ENCODE measurements around the gene MAP1B. TPM values are rescaled to one million over a fixed set of nuclear protein-coding genes. Genes with fewer than 3 reads are reported as not detected.
A peak's percentile ranks its signal among the peaks of the same experiment; 100 is the strongest.

The MAP1B gene
- total and polyA plus RNA-seq, 9 of the 15 experiments (the other 6 are each of a cell fraction or from before 2014, with no cell fraction given): 5.2 to 66.1 (median 17.3) TPM

- no peak overlapping the region for H3K4me3 ChIP-seq
- intact Hi-C loops (cut with micrococcal nuclease) (no loop called here), in situ Hi-C loops (cut with MboI) (no loop called here)
- ATAC-seq (peak; percentile 33; the same call in 1 of the 3 replicates), DNase-seq (ENCODE audit: extremely low read depth in 1 of 4, low spot score in 3 of 4) (no peak), FAIRE-seq (no peak)
- H3K4me1 ChIP-seq (replicated peaks in 1 of 2; ENCODE audit: control insufficient read depth in 2 of 2, insufficient read depth in 2 of 2, low read length in 2 of 2): no peaks in the 10 kb centered on the region
- no peak overlapping the region for H3K27ac ChIP-seq (ENCODE audit: extremely low read depth, low read depth, low read length)
- POLR2A ChIA-PET: interaction anchor here (1.9 kb wide), 1 partner anchor 14 kb away, joined by 5 read pairs; no protein-coding TSS in a partner anchor
- no peaks in the 10 kb centered on the region for H4K20me1 ChIP-seq (replicated peaks; ENCODE audit: control insufficient read depth, insufficient read depth, low read length)
- 88% methylated on average over 2 of the region's 2 CpGs for WGBS (ENCODE audit: insufficient coverage, low coverage, missing lambda C conversion rate)
- H3K9ac ChIP-seq (ENCODE audit: insufficient read depth in 1 of 2, low read depth in 2 of 2, low read length in 2 of 2): no peak overlapping the region
- no peaks in the 10 kb centered on the region for H3K79me2 ChIP-seq (ENCODE audit: control insufficient read depth, insufficient read depth, low read length)
- H3K27me3 ChIP-seq (ENCODE audit: control insufficient read depth in 2 of 2, insufficient read depth in 2 of 2, low read length in 2 of 2): no peaks in the 10 kb centered on the region
- TF ChIP-seq ZNF239 (CRISPR knock-in tag; IDR thresholded peaks at IDR 0.05) (no peak), SP2 (IDR thresholded peaks at IDR 0.05; ENCODE audit: extremely low read depth, low read depth, low read length, poor library complexity, severe bottlenecking) (no peak), JUNB (CRISPR knock-in tag; conservative IDR thresholded peaks at IDR 0.05) (no peak), ELF2 (CRISPR knock-in tag; IDR thresholded peaks at IDR 0.05) (no peak), TAF15 (IDR thresholded peaks at IDR 0.05; ENCODE audit: low read depth, low read length) (no peak), ZEB2 (IDR thresholded peaks at IDR 0.05) (no peak), ZBTB12 (CRISPR knock-in tag; IDR thresholded peaks at IDR 0.05) (no peak), SUPT5H (IDR thresholded peaks at IDR 0.05) (no peak), ELF4 (CRISPR knock-in tag; IDR thresholded peaks at IDR 0.05) (no peak), PKNOX1 (IDR thresholded peaks at IDR 0.05) (no peak), MAFF (IDR thresholded peaks at IDR 0.05; ENCODE audit: low read length) (no peak), ZSCAN32 (CRISPR knock-in tag; IDR thresholded peaks at IDR 0.05) (no peak), SRSF3 (IDR thresholded peaks at IDR 0.05; ENCODE audit: insufficient read depth, low read length) (no peak), FOXJ2 (tag; IDR thresholded peaks at IDR 0.05) (no peak), THAP7 (CRISPR knock-in tag; IDR thresholded peaks at IDR 0.05) (no peak)
- TF ChIP-seq, protein P1, sequence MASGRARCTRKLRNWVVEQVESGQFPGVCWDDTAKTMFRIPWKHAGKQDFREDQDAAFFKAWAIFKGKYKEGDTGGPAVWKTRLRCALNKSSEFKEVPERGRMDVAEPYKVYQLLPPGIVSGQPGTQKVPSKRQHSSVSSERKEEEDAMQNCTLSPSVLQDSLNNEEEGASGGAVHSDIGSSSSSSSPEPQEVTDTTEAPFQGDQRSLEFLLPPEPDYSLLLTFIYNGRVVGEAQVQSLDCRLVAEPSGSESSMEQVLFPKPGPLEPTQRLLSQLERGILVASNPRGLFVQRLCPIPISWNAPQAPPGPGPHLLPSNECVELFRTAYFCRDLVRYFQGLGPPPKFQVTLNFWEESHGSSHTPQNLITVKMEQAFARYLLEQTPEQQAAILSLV (tag; IDR thresholded peaks at IDR 0.05): no peak
- TF ChIP-seq, protein P2, sequence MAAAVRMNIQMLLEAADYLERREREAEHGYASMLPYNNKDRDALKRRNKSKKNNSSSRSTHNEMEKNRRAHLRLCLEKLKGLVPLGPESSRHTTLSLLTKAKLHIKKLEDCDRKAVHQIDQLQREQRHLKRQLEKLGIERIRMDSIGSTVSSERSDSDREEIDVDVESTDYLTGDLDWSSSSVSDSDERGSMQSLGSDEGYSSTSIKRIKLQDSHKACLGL (CRISPR knock-in tag; IDR thresholded peaks at IDR 0.05; ENCODE audit: borderline replicate concordance, poor library complexity, severe bottlenecking): no peak
- H2AFZ ChIP-seq (ENCODE audit: low read depth, low read length): no peak overlapping the region
- H3K9me3 ChIP-seq (replicated peaks; ENCODE audit: control insufficient read depth, insufficient read depth, low read depth, low read length): no peaks in the 10 kb centered on the region
- BruUV-seq (replicated peaks): no TSS peak
- CTCF ChIA-PET (ENCODE audit: low intra/inter-chr PET ratio): interaction anchor here (0.6 kb wide), 1 partner anchor 70 kb away, joined by 3 read pairs; no protein-coding TSS in a partner anchor
- no peaks in the 10 kb centered on the region for H3K9me1 ChIP-seq (ENCODE audit: control insufficient read depth, insufficient read depth, low read length)
- H3K36me3 ChIP-seq (ENCODE audit: control insufficient read depth, insufficient read depth, low read length): peaks cover 4% of the 10 kb centered on the region; the same call in 1 of the 3 replicates
- H3K4me2 ChIP-seq (ENCODE audit: insufficient read depth, low read length): no peak overlapping the region
These were observed 37.5 kb downstream of the MAP1B start for GRCh38 chr5:72144762-72145161.

Data from K562 (cell line).